GM18505 (cell line): ENCODE measurements around the gene PDLIM4.

Source experiments
- ATAC-seq: cut with Tn5 transposase; IDR thresholded peaks from one replicate; pipeline ENCODE4 v1.9.1; 2021; ENCODE audit not compliant: unreplicated experiment
- POLR2A ChIP-seq: IDR thresholded peaks from 4 replicates; pipeline ENCODE4 v1.6.1; 2011; ENCODE audit warnings: borderline replicate concordance; ENCODE audit not compliant: insufficient read depth, insufficient read length; ENCODE audit errors: extremely low read depth

PDLIM4 gene

DNA sequence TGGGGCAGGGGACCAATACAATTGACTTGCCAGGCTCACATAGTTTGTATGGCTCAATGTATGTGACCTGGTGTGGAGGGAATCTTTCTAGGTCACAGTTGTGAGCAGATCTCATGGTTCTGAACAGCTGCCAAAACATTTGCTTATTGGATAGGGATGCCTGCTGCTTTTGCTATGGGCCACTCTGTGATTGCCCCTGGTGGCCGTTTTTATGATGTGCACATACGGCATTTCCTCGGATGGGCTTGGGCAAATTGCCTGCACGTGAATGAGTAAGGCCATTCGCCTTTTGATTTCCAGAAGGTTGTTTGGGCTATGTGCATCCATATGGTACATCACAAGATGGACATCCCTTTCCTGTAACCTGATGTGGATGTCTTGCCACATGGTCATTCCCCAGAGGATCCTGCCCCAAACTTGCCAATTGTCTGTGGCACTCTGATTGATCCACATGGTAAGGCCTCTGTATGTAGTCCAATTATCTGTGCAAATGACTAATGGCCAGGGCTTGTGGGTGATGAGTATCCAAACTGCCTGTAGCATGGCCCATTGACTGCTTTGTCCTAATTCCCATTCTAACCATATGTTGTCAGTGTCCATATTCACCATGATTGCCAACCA is 26.0 kb downstream of the PDLIM4 start:
- ATAC-seq, result no peak
- TF ChIP-seq POLR2A, result no peak

DNA sequence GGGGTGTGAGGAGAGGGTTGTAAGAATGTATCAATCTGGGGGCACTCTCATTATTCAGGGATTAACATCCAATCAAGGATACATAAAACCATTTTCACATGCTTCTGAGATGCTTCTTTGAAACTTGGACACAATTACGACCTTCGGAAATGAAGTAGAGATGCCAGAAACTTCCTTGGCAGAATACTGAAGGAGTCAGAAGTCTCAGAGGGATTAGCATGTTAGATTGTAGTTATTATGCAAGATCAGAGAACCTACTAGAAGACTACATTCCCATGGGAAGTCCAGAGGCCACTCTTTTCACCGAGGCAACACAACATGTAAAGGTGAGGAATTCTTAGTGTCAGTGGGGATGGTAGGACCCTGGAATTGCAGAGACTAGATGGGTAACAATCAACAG is 31.6 kb downstream of the PDLIM4 start:
- TF ChIP-seq POLR2A, result no peak
- no peak for ATAC-seq

DNA sequence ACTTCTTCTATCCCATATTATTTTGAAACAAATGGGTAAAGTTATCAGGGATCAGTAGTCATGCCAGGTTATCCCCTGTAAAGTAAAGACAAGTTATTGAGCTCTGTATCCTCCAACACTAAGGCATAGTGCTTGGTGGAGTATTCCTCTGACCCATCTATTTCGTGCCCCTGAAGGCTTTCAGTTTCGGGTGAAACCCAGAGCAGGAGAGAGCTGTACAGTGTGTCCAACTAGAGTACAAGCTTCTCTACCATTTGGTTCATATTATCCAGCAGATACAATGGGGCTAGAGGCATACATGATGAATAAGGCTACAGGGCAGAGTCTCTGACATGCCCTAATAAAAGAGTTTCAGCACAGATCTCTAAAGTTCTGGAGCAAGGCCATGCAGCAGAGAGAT is 33.5 kb downstream of the PDLIM4 start:
- no peak for TF ChIP-seq POLR2A
- no peak for ATAC-seq

DNA sequence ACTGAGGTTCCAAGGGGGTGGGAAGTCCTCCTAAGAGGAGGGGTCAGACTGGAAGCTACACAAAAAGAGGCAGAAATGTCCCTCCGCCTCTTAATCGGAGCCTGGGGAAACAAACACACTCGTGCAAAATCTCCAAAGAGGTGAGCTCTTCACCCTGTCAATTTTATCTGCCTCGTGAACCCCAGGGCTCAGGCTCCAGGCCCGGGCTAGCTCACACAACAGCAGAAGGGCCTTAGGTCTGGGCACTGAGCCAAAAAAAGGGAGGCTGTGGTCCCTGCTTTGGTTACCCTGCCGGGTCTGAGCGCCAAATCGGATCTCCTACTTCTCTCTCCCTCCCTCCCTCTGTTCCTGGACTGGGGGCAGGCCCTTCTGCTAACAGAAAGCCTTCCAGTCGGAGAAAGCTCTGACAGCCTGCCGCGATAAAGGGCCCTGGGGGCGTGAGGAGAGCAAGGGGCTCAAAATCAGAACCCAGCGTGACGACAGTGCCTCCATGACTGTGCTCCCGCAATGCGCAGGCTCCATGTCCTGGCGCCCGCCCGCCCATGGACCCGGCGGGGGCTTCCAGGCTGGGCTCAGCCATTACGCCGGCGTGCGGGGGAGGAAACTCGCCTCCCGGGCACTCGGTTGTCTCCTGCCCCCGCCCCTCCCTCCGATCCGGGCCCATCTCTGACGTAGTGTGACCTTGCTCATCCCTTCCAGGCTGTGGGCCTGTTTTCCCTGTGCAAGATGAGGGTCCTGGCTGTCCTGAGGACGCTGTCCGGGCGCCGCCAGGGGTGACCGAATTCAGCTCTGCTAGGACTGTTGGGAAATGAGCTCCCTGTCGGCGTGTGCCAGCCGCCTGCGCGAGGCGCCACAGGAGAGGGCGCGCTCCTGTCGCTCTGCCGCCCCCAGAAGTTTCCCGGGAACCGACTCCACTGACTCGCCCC is 35.8 kb downstream of the PDLIM4 start:
- peak; percentile 35 for ATAC-seq
- TF ChIP-seq POLR2A, result peak; percentile 7

DNA sequence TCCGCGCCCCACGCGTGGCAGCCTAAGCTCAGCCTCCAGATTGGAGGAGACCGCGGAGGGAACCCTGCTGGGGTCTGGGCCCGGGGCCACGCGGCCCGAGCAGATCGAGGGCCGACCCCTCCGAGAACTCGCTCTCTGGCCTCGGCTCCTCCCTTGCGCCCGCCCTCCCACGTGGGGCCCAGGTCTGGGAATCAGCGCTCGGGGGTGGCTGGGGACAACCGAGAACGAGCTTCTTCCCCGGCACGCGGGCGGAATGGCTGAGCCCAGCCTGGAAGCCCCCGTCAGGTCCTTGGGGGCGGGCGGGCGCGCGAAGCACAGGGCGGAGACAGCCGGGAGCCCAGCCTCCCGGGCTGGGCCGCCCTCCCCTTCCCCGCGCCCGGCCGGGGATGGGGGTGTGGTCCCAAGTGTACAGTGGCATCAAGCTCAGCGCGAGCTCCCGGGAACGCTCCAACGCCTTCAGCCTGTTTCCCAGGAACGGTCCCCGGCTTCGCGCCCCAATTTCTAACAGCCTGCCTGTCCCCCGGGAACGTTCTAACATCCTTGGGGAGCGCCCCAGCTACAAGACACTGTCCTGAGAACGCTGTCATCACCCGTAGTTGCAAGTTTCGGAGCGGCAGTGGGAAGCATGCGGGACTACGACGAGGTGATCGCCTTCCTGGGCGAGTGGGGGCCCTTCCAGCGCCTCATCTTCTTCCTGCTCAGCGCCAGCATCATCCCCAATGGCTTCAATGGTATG is 36.7 kb downstream of the PDLIM4 start, which contains the start of gene SLC22A4:
Gene SLC22A4, plus strand, starts transcription at position 403 of the 736 bp plus-strand sequence. Its CDS starts 223 bp downstream, at position 626.
- peak; percentile 60 for ATAC-seq
- TF ChIP-seq POLR2A, result peak; percentile 40

DNA sequence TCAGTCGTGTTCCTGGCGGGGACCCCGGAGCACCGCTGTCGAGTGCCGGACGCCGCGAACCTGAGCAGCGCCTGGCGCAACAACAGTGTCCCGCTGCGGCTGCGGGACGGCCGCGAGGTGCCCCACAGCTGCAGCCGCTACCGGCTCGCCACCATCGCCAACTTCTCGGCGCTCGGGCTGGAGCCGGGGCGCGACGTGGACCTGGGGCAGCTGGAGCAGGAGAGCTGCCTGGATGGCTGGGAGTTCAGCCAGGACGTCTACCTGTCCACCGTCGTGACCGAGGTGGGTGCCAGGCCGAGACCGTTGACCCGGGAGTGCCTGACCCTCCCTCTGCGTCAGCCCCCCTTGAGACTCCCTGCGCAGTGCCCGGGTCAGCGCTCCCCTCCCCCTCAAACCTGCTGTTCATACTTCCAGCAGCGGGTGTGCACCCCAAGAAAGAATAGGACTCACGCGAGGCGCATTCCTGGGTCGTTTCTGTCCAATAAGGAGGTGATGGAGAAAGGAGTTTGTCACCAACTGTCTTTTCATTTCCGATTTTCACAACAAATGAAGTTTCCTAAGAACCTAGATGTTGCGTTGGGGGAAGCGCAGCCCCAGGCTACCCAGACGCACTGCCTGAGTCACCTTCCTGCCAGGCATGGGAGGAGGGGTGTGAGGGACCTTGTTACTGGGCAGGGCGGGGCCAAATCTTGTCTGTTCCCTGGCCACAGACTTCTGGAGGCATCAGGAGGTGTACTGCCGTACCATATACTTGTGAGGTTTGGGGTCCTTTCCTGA is 37.4 kb downstream of the PDLIM4 start:
- TF ChIP-seq POLR2A, result no peak
- peak; percentile 12 for ATAC-seq

DNA sequence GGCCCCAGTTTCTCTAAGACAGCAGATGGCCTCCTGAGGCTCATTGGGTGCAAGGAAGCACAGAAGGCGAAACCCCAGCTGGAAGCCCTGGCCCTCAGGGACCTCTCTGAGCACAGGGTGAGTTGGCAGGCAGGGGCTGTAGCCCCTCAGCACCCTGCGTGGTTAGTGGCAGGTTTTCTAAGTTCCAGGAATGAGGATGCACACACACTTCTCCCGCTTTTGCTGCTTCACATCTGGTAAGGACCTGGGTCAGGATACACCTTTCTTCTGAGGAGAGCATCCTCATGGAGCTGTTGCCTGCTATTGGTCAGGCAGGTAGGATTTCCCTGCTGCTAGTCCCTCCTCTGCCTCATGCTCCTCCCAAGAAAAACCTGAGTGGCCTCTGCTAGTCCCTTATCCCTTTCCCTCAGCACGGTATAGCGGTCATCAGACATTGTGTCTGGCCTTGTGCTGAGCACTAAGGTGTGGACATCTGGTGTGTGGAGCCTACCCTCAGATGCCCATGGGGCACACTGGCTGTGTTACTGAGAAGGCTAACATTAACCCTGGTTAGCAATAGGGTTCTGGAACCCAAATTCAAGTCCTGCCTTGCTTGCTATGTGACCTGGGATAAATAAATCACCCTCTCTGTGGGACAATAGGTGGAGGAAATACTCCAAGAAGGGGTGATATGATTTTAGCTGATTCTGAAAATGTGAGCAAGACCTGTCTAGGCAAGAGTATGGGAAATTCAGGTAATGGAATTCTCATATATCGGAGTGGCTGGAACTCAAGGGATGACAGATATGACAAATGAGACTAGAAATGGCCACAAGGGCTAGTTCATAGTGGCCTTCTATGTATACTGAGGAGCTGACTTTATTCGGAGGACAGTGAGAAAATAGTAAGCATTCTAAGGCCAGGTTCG is 38.3 kb downstream of the PDLIM4 start:
- ATAC-seq, result no peak
- no peak for TF ChIP-seq POLR2A

DNA sequence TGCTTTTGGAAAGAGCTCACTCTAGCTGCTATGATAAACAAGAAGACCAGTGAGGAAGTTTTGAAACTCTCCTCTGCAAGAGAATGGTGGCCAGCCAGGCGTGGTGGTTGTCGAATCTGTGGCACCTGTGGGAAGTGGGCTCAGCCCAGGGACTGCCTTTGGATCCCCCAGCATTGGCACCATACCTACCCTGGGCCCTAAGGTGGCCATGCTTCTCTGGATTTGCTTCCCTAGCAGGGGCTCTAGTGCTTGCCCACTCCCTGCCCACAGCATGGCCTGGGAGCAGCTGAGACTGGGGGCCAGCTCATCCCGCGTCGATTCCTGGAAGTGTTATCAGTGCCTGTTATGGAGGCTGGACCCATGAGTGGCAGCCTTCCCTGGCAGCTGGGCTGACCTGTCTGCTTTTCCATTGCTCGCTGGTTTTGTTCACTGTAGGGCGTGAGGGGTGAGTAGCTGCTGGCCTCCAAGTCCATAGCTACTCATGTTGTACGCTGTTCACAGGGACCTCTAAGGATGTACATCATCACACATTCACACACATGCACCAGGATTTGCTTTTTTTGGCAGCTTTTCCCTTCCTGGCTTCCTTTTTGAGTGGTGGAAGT is 39.0 kb downstream of the PDLIM4 start:
- no peak for TF ChIP-seq POLR2A

DNA sequence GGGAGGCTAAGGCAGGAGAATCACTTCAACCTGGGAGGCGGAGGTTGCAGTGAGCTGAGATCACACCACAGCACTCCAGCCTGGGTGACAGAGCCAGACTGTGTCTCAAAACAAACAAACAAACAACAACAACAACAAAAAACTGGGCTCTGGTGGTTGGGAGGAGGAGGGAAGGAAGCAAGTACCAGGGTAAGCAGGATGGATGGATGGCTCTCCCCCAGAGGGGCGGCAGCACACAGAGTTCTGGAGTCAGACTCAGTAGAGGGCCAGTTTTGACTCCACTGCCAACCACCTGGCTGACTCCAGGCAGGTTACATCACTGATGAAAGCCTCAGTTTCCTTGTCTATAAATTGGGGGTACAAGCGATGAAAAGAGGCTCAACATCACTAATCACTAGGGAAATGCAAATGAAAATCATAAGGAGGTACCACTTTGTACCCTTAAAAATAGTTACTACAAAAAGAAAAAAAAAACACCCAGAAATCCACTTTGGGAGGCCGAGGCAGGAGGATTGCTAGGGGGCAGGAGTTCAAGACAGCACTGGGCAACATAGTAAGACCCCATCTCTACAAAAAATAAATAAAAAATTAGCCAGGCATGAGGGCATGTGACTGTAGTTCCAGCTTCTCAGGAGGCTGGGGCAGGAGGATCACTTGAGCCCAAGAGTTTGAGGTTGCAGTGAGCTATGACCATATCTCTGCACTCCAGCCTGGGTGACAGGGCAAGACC is 39.9 kb downstream of the PDLIM4 start:
- TF ChIP-seq POLR2A, result no peak
- no peak for ATAC-seq

More for the DNA sequence above, 39.0 kb downstream of the PDLIM4 start:
- ATAC-seq, result no peak

DNA sequence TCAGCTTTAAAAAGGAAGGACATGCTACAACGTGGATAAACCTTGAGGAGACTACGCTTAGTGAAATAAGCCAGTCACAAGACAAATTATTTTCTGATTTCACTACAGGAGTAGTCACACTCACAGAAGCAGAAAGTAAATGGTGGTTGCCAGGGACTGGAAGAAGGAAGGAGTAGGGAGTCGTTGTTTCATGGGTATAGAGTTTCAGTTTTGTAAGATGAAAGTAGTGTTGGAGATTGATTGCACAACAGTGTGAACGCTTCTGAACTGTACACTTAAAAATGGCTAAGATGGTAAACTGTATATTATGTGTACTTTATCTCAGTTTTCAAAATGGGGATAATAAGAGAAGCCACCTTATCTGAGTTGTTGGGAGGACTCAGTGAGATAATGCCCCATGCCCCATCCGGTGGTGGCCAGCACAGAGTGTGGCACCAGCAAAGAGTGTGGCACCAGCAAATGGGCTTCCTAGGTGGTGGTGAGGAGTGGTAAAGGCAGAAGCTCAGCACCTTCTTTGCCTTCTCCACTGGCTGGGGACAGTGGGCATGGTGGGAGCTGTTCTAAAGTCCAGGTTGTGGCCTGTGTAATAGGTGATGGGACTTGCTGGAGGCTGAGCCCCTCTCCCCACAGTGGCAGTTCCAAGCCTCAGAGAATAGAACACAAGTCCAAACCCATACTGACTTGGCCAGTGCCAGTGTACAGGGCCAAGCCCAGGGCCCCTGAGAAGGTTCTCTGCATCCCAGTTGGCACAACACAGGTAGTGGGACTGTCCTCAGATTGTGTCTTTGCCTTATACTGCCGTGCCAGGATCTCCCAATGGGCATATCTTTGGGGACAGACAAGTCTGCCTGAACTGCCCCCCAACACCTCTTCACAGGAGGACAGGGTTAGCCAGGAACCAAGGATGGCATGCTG is 41.1 kb downstream of the PDLIM4 start:
- no peak for ATAC-seq
- no peak for TF ChIP-seq POLR2A
